ENCODE data around the gene GPHA2. TPM values are rescaled to one million over a fixed set of nuclear protein-coding genes. Genes with fewer than 3 reads are reported as not detected.
A peak's percentile ranks its signal among the peaks of the same experiment; 100 is the strongest.

GPHA2 gene
- total and polyA plus RNA-seq, 2 of the 13 experiments (the other 11 are each of a cell fraction or from before 2014, with no cell fraction given), result 13.0 to 19.1 TPM

GRCh38 chr11:64888729-64889511, 46.8 kb downstream of the GPHA2 start (continued):
- TF ChIP-seq ZNF724P (CRISPR knock-in tag; IDR thresholded peaks at IDR 0.05; ENCODE audit: borderline replicate concordance), result 0 out of 2 replicates have a peak, but pooled peaks have one; percentile 70
- TF ChIP-seq FOSL2 (CRISPR knock-in tag; IDR thresholded peaks at IDR 0.05), result peak; percentile 78
- TF ChIP-seq NFYC (CRISPR knock-in tag; IDR thresholded peaks at IDR 0.05), result 0 out of 2 replicates have a peak, but pooled peaks have one; percentile 17
- TF ChIP-seq ZFX (CRISPR knock-in tag; IDR thresholded peaks at IDR 0.05; ENCODE audit: low read depth), result peak; percentile 14; the same call in 1 of the 2 replicates
- TF ChIP-seq ZNF619 (CRISPR knock-in tag; IDR thresholded peaks at IDR 0.05), result 0 out of 2 replicates have a peak, but pooled peaks have one; percentile 44
- peak; percentile 37; the same call in 1 of the 2 replicates for TF ChIP-seq RFXAP (CRISPR knock-in tag; IDR thresholded peaks at IDR 0.05; ENCODE audit: borderline replicate concordance)

- ChIA-PET CTCF (ENCODE audit: low intra/inter-chr PET ratio, low total read pairs) (interaction anchor here (1.5 kb wide), 1 partner anchor 41 kb away, joined by 16 read pairs; no protein-coding TSS in a partner anchor), POLR2A (interaction anchor here (0.7 to 11.5 kb wide), 12 partner anchors 12 to 373 kb away, joined by 3 to 132 read pairs (median 8); partner anchors contain the start of genes BATF2, EHD1, GPHA2 and POLA2)
- in situ Hi-C loops (cut with HindIII; ENCODE audit: extremely low pct_ligation_motif_present, low pct_unique_long_range_greater_than_20kb), result no loop called here
- 1% methylated on average over 7 of the region's 8 CpGs for WGBS (ENCODE audit: low lambda C conversion rate)
- Histone ChIP-seq H3K27me3 (ENCODE audit: control insufficient read depth in 1 of 2, insufficient read depth in 2 of 2, low read length in 2 of 2) (no peaks in the 10 kb centered on the region; a peak in 1 of 5 replicates), H3K4me2 (ENCODE audit: low read depth, low read length) (peak overlapping the region; percentile 98), H4K20me1 (ENCODE audit: insufficient read depth, low read length) (peaks cover 10% of the 10 kb centered on the region; the same call in 1 of the 2 replicates), H3K36me3 (replicated peaks in 1 of 2; ENCODE audit: control insufficient read depth in 1 of 2, insufficient read depth in 2 of 2, low read length in 2 of 2) (no peaks in the 10 kb centered on the region), H3K4me3 (replicated peaks in 1 of 3; ENCODE audit: insufficient read depth in 1 of 3, low read depth in 2 of 3, low read length in 3 of 3) (peak overlapping the region; percentile 19 to 76 (median 42)), H3K9me3 (ENCODE audit: low read length) (no peaks in the 10 kb centered on the region), H3K9ac (ENCODE audit: insufficient read depth, low read depth, low read length) (peak overlapping the region; percentile 58), H3K27ac (ENCODE audit: extremely low read length, insufficient read depth, low read length) (peak overlapping the region; percentile 67), H3K4me1 (ENCODE audit: insufficient read depth, low read length) (peaks cover 87% of the 10 kb centered on the region), H3K79me2 (ENCODE audit: insufficient read depth, low read length) (peaks cover 27% of the 10 kb centered on the region), H2AFZ (ENCODE audit: low read length) (no peak overlapping the region)
- FAIRE-seq (no peak), DNase-seq (ENCODE audit: low spot score) (no peak), ATAC-seq (no peak)
- intact Hi-C loops (cut with micrococcal nuclease; ENCODE audit: unreplicated experiment), result loop anchor here (2.0 kb wide), 1 partner anchor 18 kb away; no protein-coding TSS in a partner anchor
- BruUV-seq (replicated peaks), result no TSS peak
- TF ChIP-seq ZNF660 (CRISPR knock-in tag; IDR thresholded peaks at IDR 0.05; ENCODE audit: borderline replicate concordance, low read depth) (no peak), MIER3 (CRISPR knock-in tag; IDR thresholded peaks at IDR 0.05; ENCODE audit: borderline replicate concordance) (no peak), POLR2AphosphoS5 (IDR thresholded peaks at IDR 0.05; ENCODE audit: low read depth, low read length) (peak; percentile 7; the same call in 1 of the 2 replicates), ATF2 (CRISPR knock-in tag; IDR thresholded peaks at IDR 0.05) (0 out of 2 replicates have a peak, but pooled peaks have one; percentile 7), BORCS8-MEF2B (CRISPR knock-in tag; IDR thresholded peaks at IDR 0.05) (0 out of 2 replicates have a peak, but pooled peaks have one; percentile 4), SSRP1 (CRISPR knock-in tag; IDR thresholded peaks at IDR 0.05) (0 out of 2 replicates have a peak, but pooled peaks have one; percentile 5), NR2F6 (IDR thresholded peaks at IDR 0.05) (peak; percentile 31; the same call in 1 of the 2 replicates), NR2F6 (CRISPR knock-in tag; IDR thresholded peaks at IDR 0.05) (no peak), ZNF414 (CRISPR knock-in tag; IDR thresholded peaks at IDR 0.05) (0 out of 2 replicates have a peak, but pooled peaks have one; percentile 10), ZNF138 (CRISPR knock-in tag; IDR thresholded peaks at IDR 0.05; ENCODE audit: low read depth) (peak; percentile 23; the same call in 1 of the 2 replicates), IKZF4 (CRISPR knock-in tag; IDR thresholded peaks at IDR 0.05; ENCODE audit: borderline replicate concordance, low read depth, not compliant biosample characterization) (peak; percentile 14), TAF15 (IDR thresholded peaks at IDR 0.05; ENCODE audit: low read depth, low read length, poor library complexity, severe bottlenecking) (peak; percentile 25)
These were observed 47.3 kb downstream of the GPHA2 start for GRCh38 chr11:64888406-64888728.

Measured in HepG2 (cell line).